ENCODE results near the gene NAA25. TPM values are rescaled to one million over a fixed set of nuclear protein-coding genes. Genes with fewer than 3 reads are reported as not detected.

The NAA25 gene
- total and polyA plus RNA-seq, 9 of the 15 experiments (the other 6 are each of a cell fraction or from before 2014, with no cell fraction given) = 26.6 to 59.6 (median 48.9) TPM

- TF ChIP-seq KLF13 (tag; IDR thresholded peaks at IDR 0.05; ENCODE audit: borderline replicate concordance, low read depth) = no peak
- TF ChIP-seq NR0B1 (IDR thresholded peaks at IDR 0.05; ENCODE audit: partially characterized antibody) = no peak
- no peak for TF ChIP-seq ZBTB43 (CRISPR knock-in tag; IDR thresholded peaks at IDR 0.05)
- peak; percentile 77 for TF ChIP-seq FOSL1 (tag; conservative IDR thresholded peaks at IDR 0.05)
- TF ChIP-seq NONO (IDR thresholded peaks at IDR 0.05; ENCODE audit: low read depth in 2 of 2, low read length in 1 of 2) = no peak
- TF ChIP-seq HMG20A (CRISPR knock-in tag; conservative IDR thresholded peaks at IDR 0.05) = no peak
- TF ChIP-seq RREB1 (CRISPR knock-in tag; IDR thresholded peaks at IDR 0.05) = no peak
- TF ChIP-seq TAF1 (IDR thresholded peaks at IDR 0.05; ENCODE audit: control insufficient read depth, extremely low read depth, insufficient read depth, low read length, severe bottlenecking) = no peak
- no peak for TF ChIP-seq DIDO1 (tag; IDR thresholded peaks at IDR 0.05; ENCODE audit: low read depth)
- TF ChIP-seq CCNT2 (IDR thresholded peaks at IDR 0.05; ENCODE audit: borderline replicate concordance, extremely low read depth, insufficient read length, low read depth, low read length) = no peak
- TF ChIP-seq KAT8 (IDR thresholded peaks at IDR 0.05; ENCODE audit: low read depth) = no peak
- TF ChIP-seq NCOR1 (IDR thresholded peaks at IDR 0.05) = peak; percentile 24; the same call in 1 of the 2 replicates
- no peak for TF ChIP-seq ZBTB33 (CRISPR knock-in tag; IDR thresholded peaks at IDR 0.05)
These were observed 102.9 kb downstream of the NAA25 start (continued) for GRCh38 chr12:112005419-112006395.
